Suppressor macrophage (primary cell): Measurements from ENCODE around the gene MORC1.
A peak's percentile ranks its signal among the peaks of the same experiment; 100 is the strongest.
"Not testable (repeated sequence)": the region's sequence is repeated elsewhere in the genome, so short reads cannot be mapped to it uniquely, and the experiment has no call there.

Source experiments
- DNase-seq, 4 experiments: peaks; one replicate each; pipeline ENCODE4 v3.0.0-alpha.2; 2020 to 2022
- total RNA-seq, 17 experiments: gene quantifications; one replicate each; lab custom pipeline; 2026; ENCODE audit warnings: mixed read lengths in 6 of 17, inconsistent platforms in 3 of 17; lab: John Stamatoyannopoulos, UW

The MORC1 gene
- 0 to 2.9 (median 0.10) reads per million in 17 experiments for total RNA-seq

DNA sequence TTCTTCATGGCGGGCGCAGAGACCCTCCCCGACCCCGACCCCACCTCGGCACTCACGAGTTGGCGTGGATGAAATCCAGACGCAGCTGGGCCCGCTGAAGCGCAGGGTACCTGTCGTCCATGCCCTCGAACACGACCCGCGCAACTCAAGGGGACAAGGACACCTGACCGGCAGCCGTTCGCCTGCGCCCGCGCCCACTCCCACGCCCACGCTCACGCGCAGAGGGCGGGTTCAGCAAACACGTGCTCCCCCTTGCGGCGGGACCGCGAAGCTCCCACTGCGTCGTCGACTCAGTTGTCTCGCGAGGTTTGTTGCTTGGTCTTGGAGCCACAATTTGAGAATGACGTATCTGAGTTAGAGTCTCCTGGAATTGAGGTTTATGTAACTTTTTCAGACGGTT, at the start of gene MORC1:
Gene MORC1 (minus strand): TSS at position 196 of the 400 bp plus-strand sequence. CDS start 75 bp downstream, at position 121.
- no peak for DNase-seq

DNA sequence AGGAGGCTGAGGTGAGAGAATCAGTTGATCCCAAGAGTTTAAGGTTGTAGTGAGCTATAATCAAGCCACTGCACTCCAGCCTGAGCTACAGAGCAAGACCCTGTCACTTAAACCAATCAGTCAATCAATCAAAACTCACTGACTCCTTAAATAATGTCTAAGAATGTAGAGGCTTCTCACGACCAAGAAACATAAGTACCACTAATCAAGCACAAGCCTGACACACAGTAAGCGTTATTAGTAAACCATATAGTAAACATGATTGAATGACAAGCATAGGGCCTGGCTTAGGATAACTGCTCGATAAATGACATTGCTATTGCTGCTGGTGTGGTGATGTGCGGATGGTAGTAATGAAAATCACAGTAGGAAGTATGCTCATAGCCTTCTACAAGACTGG, 48.0 kb upstream of the MORC1 start:
- no peak for DNase-seq

DNA sequence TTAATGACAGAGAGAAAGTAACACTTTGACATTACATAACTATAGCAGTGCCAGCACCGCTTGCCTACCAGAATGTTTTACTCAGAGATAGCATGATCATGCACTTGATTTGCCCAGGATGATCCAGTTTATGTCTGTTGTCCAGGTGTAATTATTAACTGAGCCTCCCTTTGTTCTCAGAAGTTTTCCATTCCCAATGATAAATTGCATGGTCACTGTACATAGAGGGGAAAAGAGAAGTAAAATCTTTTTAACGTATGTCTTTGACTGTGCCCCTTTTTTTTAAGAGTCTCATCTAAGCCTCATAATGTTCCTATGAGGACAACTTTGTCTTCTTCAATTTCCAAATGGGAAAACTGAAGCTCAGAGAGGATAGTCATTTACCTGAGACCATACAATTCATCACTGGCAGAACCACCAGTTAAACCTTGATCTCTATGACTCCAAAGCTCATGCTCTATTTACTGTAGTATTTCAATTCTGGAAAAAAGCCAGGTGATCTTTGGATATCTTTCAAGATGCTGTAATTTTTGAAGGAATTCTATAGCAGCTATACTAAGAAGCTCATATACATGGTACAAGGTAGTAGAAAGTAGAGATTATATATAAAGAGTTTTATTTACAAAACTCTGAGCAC, 43.7 kb upstream of the MORC1 start:
- DNase-seq, result no peak

DNA sequence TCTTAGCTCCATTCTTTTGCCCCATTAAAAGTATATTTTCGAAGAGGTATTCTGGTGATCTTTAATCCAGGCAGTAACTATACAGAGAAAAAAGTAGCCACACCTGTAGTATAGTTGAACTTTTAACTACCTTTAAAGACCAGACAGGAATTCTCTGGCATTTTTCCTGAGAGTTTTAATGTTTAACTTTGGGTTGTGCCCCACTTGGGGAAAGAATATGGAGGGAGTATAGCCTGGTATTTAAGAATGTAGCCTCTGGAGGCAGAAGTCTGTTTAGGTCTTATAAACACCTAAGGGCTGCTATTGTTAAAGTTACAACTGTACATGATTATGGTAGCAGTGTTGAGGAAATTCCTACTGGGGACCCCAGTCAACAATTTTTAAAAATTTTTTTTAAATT, 37.9 kb upstream of the MORC1 start:
- no peak for DNase-seq

DNA sequence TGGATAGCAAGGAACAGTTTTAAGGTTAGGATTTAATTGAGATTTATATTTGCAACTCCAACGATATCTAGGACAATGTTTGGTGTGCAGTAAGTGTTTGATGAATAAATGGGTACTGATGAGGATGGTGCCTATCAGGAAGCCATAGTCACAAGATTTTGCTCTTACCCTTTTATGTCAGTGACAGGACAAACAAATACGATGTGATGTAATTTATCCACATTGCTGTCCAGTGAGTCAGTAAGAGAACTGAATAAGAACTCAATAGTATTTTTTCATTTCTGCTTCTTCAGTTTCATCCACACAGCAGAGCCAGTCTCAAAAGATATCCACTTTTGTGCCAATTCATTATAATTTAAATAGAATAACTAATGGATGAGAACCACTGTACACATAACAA, 37.0 kb upstream of the MORC1 start:
- no peak for DNase-seq

- DNase-seq, result no peak
These were observed 34.4 kb upstream of the MORC1 start for GRCh38 chr3:109152320-109152719.

DNA sequence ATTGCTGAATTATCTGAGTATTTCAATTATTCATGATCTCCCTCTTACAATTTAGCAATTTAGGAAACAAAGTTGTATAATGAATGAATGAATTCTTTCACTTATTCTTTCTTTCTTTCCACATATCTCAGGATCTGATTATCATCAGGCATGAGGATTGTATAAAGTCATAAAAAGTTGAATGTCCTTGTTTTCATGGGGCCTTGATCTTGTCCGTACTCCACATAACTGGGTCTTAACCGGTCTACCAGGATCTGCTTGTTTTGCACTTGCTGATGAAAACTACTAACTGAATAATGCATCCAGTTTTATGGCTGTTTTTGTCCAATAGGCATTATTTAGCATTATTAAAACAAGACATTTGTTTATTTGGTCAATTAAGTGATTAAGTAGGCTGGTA, 31.1 kb upstream of the MORC1 start:
- no peak for DNase-seq

- DNase-seq, result no peak
These were observed 25.7 kb upstream of the MORC1 start for GRCh38 chr3:109143646-109144045.

- DNase-seq, result no peak
These were observed 22.4 kb upstream of the MORC1 start for GRCh38 chr3:109140318-109140717.

GRCh38 chr3:109137761-109138160, 19.8 kb upstream of the MORC1 start:
- DNase-seq, result no peak

DNA sequence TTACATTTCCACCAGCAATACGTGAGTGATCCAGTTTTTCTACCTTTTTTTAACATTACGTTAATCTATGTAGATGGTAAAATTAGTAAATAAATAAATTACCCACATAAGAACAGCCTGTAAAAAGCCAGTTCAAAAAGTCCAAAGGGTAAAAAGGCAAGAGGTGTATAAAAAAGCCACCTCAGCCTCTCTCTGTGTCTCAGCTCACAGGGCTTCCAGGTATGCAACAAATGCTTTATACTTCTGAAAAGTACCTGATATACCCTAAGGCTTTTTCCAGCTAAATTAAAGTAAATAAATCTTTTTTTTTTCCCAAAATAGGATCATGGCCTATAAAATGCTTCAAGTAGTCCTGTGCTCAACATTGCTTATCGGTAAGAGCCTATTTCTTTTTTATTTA, 18.6 kb upstream of the MORC1 start, which contains the start of gene C3orf85:
Gene C3orf85 (plus strand): TSS at position 197 of the 400 bp plus-strand sequence. CDS start 129 bp downstream, at position 326.
- no peak for DNase-seq

GRCh38 chr3:109133474-109133816, 15.5 kb upstream of the MORC1 start:
- DNase-seq, result not testable (repeated sequence)

DNA sequence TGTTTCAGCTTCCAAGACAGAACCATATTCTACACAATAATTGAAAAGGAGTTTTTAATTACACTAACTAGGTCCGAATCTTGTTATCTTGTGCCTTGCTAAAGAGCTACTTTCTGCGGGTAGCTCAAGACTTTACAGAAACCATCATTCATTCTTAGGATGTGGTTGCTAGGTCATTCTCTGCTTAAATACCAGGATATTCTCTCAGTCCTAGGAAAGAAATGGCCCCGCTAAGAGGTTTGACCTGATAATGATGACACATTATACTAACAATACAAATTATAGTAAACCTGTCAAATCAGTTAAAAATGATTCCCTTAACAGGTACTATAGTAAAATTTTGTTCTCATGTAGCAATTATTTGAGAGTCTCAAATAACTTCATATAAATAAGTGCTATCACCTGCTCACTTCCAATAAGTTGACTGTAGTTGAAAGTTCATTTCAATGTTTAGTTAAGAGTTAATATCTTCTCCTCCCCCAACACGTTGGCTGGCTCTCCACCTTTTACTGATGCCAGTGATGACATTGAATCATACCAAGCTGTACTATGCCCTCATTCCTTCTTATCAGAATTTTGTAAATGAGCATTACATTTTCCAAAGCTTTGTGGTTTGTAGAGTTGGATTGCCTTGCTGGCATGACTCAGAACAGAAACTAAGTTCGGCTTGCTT, 15.0 kb upstream of the MORC1 start:
- DNase-seq, result no peak

DNA sequence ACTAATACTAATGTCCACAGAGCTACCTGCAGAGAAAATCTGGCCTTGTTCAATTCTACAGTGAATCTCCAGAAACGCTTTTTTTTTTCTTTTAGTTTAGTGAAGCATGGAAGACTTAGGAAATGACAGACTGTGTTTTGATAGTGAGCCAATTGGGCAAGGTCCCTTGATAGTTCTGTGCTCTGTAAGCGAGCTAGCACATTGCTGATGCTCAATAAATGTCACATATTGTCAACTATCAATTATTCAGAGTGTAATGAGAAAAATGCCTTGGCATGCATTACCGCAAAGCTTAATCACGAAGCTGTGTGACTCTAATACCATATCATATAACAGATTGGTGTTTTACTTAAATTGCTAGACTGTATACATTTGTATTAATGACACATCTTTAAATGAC, 13.3 kb upstream of the MORC1 start:
- DNase-seq, result no peak

DNA sequence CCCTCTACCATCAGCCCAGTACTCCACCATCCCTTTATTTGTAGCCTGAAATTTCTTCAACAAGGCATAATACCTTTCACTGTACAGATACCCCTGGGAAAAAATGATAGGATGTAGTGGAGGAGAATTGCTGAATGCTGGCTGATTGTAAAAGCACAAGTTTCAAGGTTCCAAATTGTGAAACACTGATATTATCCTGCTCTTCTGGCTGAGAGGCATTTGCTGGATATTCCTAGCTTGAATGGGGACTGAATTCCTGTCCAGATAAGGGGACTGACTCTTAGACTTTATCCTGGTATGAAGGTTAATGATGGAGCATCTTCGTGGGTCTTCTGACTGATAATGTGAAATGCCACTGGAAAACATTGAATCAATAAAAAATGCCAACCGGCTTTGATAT, 9.6 kb upstream of the MORC1 start:
- no peak for DNase-seq

GRCh38 chr3:109125902-109126301, 8.0 kb upstream of the MORC1 start:
- DNase-seq, result no peak

GRCh38 chr3:109122690-109123089, 4.8 kb upstream of the MORC1 start:
- peak; percentile 3 to 52 (median 23) for DNase-seq

- no peak for DNase-seq
These were observed 650 bp upstream of the MORC1 start for GRCh38 chr3:109118584-109118983.

- DNase-seq, result no peak
These were observed 1.9 kb downstream of the MORC1 start for GRCh38 chr3:109116031-109116430.

DNA sequence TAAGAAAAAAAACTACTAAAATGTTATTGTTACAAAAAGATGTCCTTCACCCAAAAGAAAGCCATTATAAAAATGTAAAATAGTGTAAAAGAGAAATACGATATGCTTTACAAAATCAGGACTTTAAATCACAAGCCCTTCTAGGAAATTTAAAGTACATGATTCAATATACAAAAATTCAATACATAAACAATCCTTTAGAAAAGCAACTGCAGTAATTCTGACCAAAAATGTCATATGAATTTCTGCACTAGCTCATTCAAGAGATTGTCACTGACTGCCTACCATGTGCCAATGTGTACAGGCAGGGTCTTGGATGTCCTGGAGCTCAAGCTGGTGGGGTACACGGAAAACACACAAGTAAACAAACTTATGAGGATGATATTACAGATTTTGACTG, 2.5 kb downstream of the MORC1 start:
- no peak for DNase-seq

- no peak for DNase-seq
These were observed 3.2 kb downstream of the MORC1 start for GRCh38 chr3:109114746-109115145.

DNA sequence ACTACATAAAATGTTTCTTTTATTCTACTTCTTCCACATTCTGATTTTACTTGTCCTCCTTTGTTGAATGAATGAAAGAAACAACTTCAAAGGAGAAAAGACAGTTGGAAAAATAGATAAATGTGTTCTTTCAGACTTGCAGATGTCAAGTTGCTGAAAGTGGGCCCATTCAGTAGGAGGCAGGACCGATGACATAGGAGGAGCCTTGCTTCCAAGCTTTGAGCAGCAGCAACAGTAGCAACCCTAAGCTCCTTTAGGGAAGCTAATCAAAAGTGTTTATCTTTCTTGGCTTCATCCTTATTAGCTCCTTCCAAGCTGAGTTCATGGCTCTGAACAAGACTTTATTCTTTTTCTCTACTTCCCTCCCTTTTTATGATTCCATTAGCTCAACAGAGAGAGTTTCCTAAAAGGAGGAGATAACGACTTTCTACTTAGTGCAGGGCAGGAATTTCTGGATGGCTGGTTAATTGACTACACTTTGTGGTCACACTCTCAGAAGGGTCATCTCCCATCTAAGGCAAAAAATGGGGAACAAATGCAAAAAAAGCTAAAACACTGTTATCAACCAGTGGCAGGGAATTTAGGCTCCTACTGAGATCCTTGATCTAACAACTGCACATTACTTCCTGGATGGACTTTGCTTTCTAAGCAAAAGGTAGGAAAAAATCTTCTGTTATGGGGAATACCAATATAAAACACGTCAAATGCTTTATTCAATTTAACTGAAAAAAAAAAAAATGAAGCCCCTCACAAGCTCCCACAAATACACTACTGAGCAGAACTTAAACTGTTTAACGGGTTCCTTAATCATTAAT, 4.8 kb downstream of the MORC1 start:
- no peak for DNase-seq

GRCh38 chr3:109109574-109109973, 8.4 kb downstream of the MORC1 start:
- no peak for DNase-seq
